ENCODE results near the gene NPAS3.

- TF ChIP-seq ZNF600 (tag by site-specific recombination; IDR thresholded peaks at IDR 0.05), result no peak
- no peak for TF ChIP-seq ZNF501 (tag by site-specific recombination; IDR thresholded peaks at IDR 0.05)
- no peak for TF ChIP-seq CTCF (tag by site-specific recombination; IDR thresholded peaks at IDR 0.05)
- no peak for TF ChIP-seq YY1 (tag by site-specific recombination; IDR thresholded peaks at IDR 0.05)
- no peak for TF ChIP-seq ZFP69B (tag by site-specific recombination; IDR thresholded peaks at IDR 0.05)
These were observed 134.3 kb downstream of the NPAS3 start for GRCh38 chr14:33073023-33073422.
